Fibroblast of skin of back (primary cell): ENCODE data around the gene PHACTR2. TPM values are rescaled to one million over a fixed set of nuclear protein-coding genes. Genes with fewer than 3 reads are reported as not detected.
"Not testable (repeated sequence)": the region's sequence is repeated elsewhere in the genome, so short reads cannot be mapped to it uniquely, and the experiment has no call there.

Source experiments
- DNase-seq: peaks from one replicate; pipeline ENCODE4 v3.0.0-alpha.2; 2013
- polyA plus RNA-seq, 2 experiments: library from polyadenylated mRNA; unstranded; fragments of 120-200 nt; gene quantifications; one replicate each; pipeline ENCODE4 v1.2.1, GENCODE V29; 2013; ENCODE audit not compliant: insufficient read length in 2 of 2

PHACTR2 gene
- polyA plus RNA-seq (2013, experiment 1 of 2; ENCODE audit: insufficient read length) = 20.5 TPM
- 20.9 TPM for polyA plus RNA-seq (2013, experiment 2 of 2; ENCODE audit: insufficient read length)

GRCh38 chr6:143677891-143678791 lies at the start of gene PHACTR2:
TSS of gene PHACTR2 (plus strand) at chr6:143677965. CDS start at chr6:143678164, 199 bp downstream.
- DNase-seq = peak; percentile 76

DNA sequence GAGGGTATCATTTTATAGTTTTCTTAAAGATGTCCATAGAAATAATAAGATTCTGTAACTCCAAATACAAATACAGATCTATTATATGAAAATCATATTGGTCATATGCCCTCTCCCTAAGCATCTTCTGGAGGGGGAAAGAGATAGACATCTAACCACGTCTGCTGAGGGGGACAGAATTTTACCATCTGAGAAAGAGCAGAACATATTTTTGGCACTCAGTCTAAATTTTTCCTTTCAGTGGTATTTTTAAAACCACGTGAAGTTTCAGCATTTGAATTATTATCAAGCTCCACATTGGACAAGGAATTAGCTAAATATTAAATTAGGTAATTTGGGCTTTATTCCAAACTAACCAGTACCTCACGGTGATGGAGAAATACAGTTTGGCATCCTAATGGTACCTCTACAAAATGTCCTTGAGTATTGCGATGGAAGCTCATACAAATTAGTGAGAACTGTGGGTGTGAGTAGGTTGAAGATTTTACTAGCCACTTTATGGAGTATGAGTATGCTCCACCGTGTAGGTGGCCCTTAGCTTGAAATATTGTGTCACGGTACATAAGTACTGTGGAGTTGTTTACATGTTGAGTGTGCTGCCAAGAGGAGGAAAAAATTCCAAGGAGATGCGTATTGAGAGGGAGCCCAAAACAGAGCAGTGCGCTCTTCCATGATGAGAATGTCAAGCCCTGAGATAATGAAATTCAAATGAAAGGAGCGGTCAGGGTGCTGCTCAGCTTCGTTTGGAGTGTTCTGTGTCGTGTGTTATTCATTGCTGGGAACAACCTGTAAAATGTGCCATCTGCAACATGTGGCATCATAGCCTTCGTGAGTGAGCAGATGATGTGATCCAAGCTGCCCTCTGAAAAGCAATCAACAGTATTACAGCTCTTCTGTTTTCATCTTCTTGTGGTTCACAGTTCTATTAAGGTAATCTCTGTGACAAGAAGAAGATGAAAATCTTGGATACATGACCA lies 48.4 kb upstream of the PHACTR2 start:
- no peak for DNase-seq

DNA sequence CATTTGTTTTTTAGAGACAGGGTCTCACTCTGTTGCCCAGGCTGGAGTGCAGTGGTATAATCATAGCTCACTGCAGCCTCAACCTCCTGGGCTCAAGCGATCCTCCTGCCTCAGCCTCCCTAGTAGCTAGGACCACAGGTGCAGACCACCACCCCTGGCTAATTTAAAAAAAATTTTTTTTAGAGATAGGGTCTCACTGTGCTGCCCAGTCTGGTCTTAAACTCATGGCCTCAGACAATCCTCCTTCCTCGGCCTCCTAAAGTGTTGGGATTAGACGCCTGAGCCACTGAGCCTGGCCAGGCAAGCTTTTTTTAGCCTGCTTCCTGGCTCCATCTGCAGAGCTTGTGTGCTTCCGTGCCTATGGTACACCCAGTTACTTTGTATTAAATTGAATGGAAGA lies 46.6 kb upstream of the PHACTR2 start:
- not testable (repeated sequence) for DNase-seq

DNA sequence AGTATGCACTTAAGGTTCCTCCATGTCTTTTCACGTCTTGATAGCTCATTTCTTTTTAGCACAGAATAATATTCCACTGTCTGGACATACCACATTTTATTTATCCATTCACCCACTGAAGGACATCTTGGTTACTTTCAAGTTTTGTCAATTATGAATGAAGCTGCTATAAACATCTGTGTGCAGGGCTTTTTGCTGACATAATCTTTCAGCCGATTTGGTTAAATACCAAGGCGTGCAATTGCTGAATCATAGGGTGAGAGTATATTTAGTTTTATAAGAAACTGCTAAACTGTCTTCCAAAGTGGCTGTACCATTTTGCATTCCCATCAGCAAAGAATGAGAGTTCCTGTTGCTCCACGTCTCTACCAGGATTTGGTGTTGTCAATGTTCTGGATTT lies 44.9 kb upstream of the PHACTR2 start:
- no peak for DNase-seq

DNA sequence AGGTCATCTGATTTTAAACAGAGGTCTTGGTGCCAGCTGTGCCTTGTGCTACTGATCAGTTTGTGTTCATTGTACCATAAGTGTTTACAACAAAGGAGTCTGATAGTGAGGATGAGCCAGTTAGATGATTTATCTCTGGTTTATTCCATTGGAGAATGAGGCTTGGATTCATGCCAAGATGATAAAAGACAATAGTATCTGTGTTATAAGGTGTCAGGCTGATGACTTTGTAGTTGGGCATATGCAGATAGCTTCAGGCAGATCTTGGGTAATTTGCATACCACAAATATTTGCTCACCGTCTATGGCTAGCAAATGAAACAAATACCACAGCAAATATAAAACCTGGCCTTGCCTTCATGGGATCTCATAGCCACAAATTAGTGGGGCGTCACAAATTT lies 43.3 kb upstream of the PHACTR2 start:
- no peak for DNase-seq

DNA sequence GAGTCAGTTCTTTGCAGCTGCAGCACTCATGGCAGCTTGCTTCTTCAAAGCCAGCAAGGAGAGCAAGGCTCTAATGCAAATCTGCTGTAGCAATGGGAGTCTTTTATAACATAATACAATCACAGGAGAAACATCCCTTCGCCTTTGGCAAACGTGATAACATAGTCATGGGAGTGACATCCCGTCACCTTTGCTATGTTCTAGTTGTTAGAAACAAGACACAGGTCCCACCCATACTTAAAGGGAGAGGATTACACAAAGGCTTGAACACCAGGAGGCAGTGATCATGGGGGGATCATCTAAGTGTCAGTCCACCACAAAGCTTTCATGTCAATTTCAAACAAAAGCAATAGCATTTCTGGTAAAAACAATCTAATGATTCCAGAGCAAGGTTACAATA lies 40.1 kb upstream of the PHACTR2 start:
- no peak for DNase-seq

GRCh38 chr6:143642403-143642802 lies 35.4 kb upstream of the PHACTR2 start:
- DNase-seq = no peak

DNA sequence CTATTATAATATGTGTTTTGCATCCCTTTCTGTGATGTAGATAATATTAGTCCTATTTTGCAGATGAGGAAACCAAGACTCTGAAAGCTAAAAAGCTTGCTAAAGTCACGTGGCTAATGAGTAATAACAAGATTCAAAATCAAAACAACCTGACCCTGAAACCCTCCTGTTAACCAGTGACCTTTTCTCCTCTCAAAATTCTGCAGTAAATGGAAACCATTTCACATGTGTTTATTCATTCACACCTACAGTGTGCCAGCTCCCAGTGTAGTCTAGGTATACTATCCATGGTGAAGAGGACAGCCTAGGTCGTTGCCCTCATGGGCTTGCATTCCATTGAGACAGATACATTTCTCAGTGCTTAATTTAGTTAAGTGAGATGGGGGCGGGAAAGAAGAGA lies 30.6 kb upstream of the PHACTR2 start:
- no peak for DNase-seq

GRCh38 chr6:143647732-143648131 lies 30.0 kb upstream of the PHACTR2 start:
- no peak for DNase-seq

GRCh38 chr6:143649319-143649718 lies 28.4 kb upstream of the PHACTR2 start:
- not testable (repeated sequence) for DNase-seq

- DNase-seq = not testable (repeated sequence)
These were observed 26.4 kb upstream of the PHACTR2 start for GRCh38 chr6:143651328-143651727.

DNA sequence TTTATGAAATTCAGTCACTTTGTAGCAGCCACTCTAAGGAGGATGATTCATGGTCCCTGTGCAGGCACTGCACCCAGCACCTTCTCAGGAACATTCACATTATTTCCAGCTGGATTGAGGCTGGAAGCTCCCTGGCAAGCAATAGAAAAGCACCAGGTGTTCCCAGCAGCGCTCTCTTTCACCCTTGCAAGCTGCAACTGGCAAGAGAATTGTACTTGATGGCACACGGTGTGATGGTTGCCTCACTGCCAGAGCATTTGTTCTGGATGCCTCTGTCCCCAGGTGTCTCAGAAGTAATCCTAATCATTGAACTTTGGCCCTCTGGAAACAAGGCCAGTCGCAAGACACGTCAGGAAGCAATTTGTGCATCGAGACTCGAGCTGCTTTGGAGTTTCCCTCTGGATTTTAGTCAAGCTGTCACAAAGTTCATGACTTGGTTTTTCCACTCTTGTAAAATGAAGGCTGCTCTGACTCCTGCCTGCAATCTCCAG lies 24.9 kb upstream of the PHACTR2 start:
- DNase-seq = no peak

DNA sequence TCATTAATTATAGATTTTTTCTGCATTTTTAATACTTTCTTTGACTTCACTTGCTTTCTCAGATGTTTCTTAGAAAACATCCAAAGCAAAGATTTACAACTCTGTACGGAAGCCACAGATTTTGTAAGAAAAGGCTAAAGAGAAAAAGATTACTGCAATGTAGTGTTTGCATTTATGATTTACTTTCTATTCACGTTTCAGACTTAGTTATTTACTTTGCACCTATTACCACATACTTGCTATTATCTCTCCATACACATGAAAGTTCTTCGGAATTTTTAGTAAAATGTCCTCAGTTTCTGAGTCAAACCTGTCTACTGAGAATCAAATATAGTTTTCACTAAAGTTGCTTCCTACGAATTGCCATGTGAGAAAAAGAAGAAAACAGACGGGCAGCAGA lies 22.2 kb upstream of the PHACTR2 start:
- no peak for DNase-seq

DNA sequence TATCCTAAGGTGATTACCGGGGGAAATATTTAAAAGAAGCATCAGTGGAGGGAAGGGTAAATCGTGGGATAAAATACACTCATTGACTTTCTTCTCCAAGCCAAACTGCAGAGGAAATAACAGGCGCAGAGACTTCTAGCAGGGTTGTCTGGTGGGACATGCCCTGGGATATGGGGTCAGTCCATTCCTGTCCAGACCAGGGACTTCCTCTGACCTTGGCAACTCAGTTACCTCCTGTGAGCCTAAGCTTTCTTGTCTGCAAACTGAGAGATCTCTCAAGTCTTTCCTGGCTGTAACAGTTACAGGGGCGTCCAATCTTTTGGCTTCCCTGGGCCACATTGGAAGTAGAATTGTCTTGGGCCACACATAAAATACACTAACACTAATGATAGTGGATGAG lies 21.7 kb upstream of the PHACTR2 start:
- no peak for DNase-seq

DNA sequence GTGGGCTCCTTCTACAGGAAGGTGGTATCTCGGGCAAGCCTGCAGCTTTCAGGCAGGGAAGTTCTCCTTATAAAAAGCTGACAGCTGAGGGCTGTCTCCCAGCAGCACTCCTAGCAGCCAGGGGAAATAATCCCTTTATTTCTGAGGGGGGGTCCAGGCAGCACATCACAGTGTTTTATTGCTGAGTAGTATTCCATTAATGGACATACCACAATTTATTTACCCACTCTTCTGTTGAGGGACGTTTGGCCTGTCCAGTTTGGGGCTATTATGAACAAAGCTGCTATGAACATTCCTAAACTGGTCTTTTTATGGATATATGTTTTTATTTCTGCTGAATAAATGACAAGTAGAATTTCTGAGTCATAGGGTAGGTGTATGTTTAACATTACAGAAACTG lies 20.0 kb upstream of the PHACTR2 start:
- no peak for DNase-seq

GRCh38 chr6:143660170-143660569 lies 17.6 kb upstream of the PHACTR2 start:
- not testable (repeated sequence) for DNase-seq

DNA sequence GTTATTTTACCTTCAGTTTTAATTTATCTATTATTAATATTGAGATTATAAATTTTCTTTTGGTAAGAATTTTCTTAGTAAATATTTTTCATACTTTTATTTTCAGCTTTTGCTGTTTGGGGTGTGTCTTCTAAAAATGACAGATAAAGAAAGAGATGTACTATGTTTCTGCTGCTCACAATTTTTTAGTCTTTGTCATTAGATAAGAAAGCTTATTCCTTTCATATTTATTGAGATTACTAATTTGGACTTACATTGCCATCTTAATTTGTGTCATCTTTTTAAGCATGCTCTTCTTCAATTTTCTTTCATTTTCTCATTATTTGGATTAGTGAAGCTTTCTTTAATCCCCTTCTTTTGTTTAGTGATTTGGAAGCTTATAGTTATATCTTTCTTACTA lies 13.6 kb upstream of the PHACTR2 start:
- DNase-seq = no peak

DNA sequence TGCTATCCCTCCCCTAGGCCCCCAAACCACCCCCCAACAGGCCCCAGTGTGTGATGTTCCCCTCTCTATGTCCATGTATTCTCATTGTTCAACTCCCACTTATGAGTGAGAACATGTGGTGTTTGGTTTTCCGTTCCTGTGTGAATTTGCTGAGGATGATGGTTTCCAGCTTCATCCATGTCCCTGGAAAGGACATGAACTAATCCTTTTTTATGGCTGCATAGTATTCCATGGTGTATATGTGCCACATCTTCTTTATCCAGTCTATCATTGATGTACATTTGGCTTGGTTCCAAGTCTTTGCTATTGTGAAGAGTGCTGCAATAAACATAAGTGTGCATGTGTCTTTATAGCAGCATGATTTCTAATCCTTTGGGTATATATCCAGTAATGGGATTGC lies 11.8 kb upstream of the PHACTR2 start:
- DNase-seq = not testable (repeated sequence)

DNA sequence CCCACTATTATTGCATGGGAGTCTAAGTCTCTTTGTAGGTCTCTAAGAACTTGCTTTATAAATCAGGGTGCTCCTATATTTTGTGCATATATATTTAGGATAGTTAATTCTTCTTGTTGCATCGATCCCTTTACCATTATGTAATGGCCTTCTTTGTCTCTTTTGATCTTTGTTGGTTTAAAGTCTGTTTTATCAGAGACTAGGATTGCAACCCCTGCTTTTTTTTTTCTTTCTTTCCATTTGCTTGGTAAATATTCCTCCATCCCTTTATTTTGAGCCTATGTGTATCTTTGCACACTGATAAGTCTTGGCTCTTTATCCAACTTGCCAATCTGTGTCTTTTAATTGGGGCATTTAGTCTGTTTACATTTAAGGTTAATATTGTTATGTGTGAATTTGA lies 8.3 kb upstream of the PHACTR2 start:
- DNase-seq = not testable (repeated sequence)

DNA sequence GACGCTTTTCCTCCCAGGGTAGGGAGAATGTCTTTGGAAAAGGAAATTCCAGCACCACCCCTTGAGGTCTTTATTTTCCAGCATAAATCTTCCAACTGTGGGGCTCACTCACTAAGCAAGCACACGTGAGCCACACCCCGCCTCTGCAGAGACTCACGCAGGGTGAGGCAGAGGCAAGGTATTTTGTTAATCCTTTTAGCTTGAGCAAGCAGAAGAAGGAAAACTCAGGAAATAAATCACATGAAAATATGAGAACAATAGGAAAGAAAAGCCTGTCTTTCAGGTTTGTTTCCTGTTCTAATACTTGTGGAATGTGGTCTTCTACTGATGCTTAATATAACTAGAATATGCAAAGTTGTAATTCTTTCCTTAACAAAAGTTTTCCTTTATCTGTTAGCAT lies 4.1 kb upstream of the PHACTR2 start:
- DNase-seq = peak; percentile 86

GRCh38 chr6:143674483-143675381 lies 3.0 kb upstream of the PHACTR2 start:
- DNase-seq = no peak

GRCh38 chr6:143675382-143675900 lies 2.3 kb upstream of the PHACTR2 start:
- no peak for DNase-seq
